Measurements from ENCODE around the gene EGR2.

- TF ChIP-seq POLR2AphosphoS5 (IDR thresholded peaks at IDR 0.05; ENCODE audit: low read depth, low read length) = no peak
- TF ChIP-seq TAF1 (IDR thresholded peaks at IDR 0.05; ENCODE audit: borderline replicate concordance, low read depth, low read length) = no peak
- TF ChIP-seq POLR2A (IDR thresholded peaks at IDR 0.05; ENCODE audit: low read depth, low read length) = no peak
Observed at GRCh38 chr10:62779487-62780248, 36.5 kb downstream of the EGR2 start.
